COLO668 (cell line): ENCODE results near the gene UFSP1.
"Not testable (repeated sequence)": the region's sequence is repeated elsewhere in the genome, so short reads cannot be mapped to it uniquely, and the experiment has no call there.

Experiments used
- DNase-seq: peaks from one replicate; lab custom pipeline; 2025; ENCODE audit not compliant: unreplicated experiment; lab: John Stamatoyannopoulos, UW

The UFSP1 gene

DNA sequence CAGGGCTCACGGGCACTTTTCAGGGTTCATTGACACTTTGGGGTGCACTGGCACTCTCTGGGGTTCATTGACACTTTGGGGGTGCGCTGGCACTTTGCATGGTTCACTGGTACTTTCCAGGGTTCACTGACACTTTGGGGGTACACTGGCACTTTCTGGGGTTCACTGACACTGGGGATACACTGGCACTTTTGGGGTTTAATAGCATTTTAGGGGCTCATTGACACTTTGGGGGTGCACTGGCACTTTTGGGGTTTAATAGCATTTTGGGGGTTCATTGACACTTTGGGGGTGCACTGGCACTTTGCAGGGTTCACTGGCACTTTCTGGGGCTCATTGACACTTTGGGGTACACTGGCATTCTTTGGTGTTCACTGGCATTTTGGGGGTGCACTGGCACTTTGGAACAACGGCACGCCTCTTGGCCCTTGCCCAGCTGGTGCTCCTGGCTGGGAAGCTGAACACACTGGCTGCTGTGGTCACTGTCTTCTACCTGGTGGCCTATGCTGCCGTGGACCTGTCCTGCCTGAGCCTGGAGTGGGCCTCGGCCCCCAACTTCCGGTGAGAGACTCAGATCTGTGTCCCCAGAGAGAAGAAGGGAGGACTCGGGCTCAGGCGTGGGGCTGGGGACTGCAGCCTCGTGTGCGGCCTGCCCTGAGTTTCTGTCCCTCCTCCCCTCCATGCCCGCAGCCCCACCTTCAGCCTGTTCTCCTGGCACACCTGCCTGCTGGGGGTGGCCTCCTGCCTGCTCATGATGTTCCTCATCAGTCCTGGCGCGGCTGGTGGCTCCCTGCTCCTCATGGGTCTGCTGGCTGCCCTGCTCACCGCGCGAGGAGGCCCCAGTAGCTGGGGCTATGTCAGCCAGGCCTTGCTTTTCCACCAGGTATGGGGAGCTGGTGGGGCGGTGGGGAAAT, 28.6 kb downstream of the UFSP1 start:
- DNase-seq, result no peak

- DNase-seq, result no peak
These were observed 29.7 kb downstream of the UFSP1 start for GRCh38 chr7:100859856-100860255.

GRCh38 chr7:100856871-100857282, 32.6 kb downstream of the UFSP1 start:
- no peak for DNase-seq

- DNase-seq, result no peak
These were observed 34.0 kb downstream of the UFSP1 start for GRCh38 chr7:100855515-100855914.

DNA sequence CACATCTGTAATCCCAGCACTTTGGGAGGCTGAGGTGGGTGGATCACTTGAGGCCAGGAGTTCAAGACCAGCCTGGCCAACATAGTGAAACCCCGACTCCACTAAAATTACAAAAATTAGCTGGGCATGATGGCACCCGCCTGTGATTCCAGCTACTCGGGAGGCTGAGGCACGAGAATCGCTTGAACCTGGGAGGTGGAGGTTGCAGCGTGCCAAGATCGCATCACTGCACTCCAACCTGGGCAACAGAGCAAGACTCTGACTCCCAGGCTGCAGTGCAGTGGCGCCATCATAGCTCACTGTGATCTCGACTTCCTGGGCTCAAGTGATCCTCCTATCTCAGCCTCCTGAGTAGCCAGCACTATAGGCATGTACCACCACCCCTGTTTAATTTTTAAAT, 34.6 kb downstream of the UFSP1 start:
- not testable (repeated sequence) for DNase-seq

GRCh38 chr7:100854146-100854895, 35.2 kb downstream of the UFSP1 start:
- DNase-seq, result no peak

- peak; percentile 93 for DNase-seq
These were observed 37.3 kb downstream of the UFSP1 start, which contains the start of gene SLC12A9 for GRCh38 chr7:100852048-100852872. Gene SLC12A9, plus strand, starts transcription at chr7:100852713. Its CDS starts 1,485 bp downstream, at chr7:100854198.

GRCh38 chr7:100847360-100847759, 42.2 kb downstream of the UFSP1 start:
- DNase-seq, result no peak

GRCh38 chr7:100840470-100841100, 48.9 kb downstream of the UFSP1 start:
- DNase-seq, result no peak

DNA sequence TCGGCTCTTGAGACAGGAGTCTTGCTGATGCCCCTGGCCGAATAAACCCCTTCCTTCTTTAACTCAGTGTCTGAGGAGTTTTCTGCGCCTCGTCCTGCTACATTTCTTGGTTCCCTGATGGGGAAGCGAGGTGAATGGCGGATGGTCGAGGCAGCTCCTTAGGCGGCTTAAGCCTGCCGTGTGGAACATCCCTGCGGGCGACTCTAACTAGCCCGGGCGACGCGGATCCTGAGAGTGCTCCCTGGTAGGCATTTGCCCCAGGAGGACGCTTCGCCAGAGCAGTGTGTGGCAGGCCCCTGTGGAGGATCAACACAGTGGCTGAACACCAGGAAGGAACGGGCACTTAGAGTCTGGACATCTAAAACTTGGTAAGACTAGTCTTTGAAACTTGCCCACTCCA, 50.2 kb downstream of the UFSP1 start:
- DNase-seq, result no peak
